Fibroblast of lung (primary cell): ENCODE results near the gene LZTR1.

Experiments used
- CTCF ChIP-seq, 2 donors: IDR thresholded peaks in 1 of 2; conservative IDR thresholded peaks in 1 of 2; 1 replicate in 1 of 2; 2 replicates in 1 of 2; pipeline ENCODE4 v1.5.1; 2011 to 2012; ENCODE audit warnings: low read length in 2 of 2, control low read depth in 1 of 2, inconsistent platforms in 1 of 2, low read depth in 1 of 2, mild to moderate bottlenecking in 1 of 2
- EZH2 ChIP-seq: IDR thresholded peaks from 2 replicates; pipeline ENCODE4 v1.5.1; 2012; ENCODE audit warnings: low read length, control low read depth, mild to moderate bottlenecking; ENCODE audit errors: missing control alignments

DNA sequence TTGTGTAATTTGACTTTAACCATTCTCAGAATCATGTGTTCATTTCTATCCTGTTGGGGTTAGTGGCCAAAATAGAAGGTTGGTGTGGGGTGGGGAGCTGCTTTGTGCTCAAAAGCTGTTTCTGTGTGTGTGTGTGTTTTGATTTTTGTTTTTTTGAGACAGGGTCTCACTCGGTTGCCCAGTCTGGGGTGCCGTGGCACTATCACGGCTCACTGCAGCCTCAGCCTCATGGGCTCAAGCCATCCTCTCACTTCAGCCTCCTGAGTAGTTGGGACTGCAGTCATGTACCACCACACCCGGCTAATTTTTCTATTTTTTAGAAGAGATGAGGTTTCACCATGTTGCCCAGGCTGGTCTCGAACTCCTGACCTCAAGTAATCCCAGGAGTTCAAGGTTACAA, 33.1 kb upstream of the LZTR1 start:
- TF ChIP-seq CTCF (conservative IDR thresholded peaks at IDR 0.05 in 1 of 2, IDR thresholded peaks at IDR 0.05 in 1 of 2; ENCODE audit: low read depth in 1 of 2, low read length in 2 of 2) (no peak), EZH2 (no peak)
